ENCODE data around the gene PEAK1.
"Not testable (repeated sequence)": the region's sequence is repeated elsewhere in the genome, so short reads cannot be mapped to it uniquely, and the experiment has no call there.

PEAK1 gene

GRCh38 chr15:77311618-77312398 lies 108.1 kb downstream of the PEAK1 start:
- in situ Hi-C loops (cut with MboI; ENCODE audit: low sequenced_read_pairs), result no loop called here

- in situ Hi-C loops (cut with MboI; ENCODE audit: low sequenced_read_pairs), result no loop called here
Observed at GRCh38 chr15:77311020-77311419, 108.9 kb downstream of the PEAK1 start.

- in situ Hi-C loops (cut with MboI; ENCODE audit: low sequenced_read_pairs), result no loop called here
Observed at GRCh38 chr15:77309392-77309791, 110.5 kb downstream of the PEAK1 start.

GRCh38 chr15:77305953-77306352 lies 114.0 kb downstream of the PEAK1 start:
- in situ Hi-C loops (cut with MboI; ENCODE audit: low sequenced_read_pairs), result no loop called here

- in situ Hi-C loops (cut with MboI; ENCODE audit: low sequenced_read_pairs), result no loop called here
Observed at GRCh38 chr15:77296773-77297337, 123.0 kb downstream of the PEAK1 start.

GRCh38 chr15:77295446-77295845 lies 124.5 kb downstream of the PEAK1 start:
- in situ Hi-C loops (cut with MboI; ENCODE audit: low sequenced_read_pairs), result no loop called here

- in situ Hi-C loops (cut with MboI; ENCODE audit: low sequenced_read_pairs), result no loop called here
Observed at GRCh38 chr15:77292969-77293558, 126.8 kb downstream of the PEAK1 start.

GRCh38 chr15:77291107-77291506 lies 128.8 kb downstream of the PEAK1 start:
- in situ Hi-C loops (cut with MboI; ENCODE audit: low sequenced_read_pairs), result no loop called here

- in situ Hi-C loops (cut with MboI; ENCODE audit: low sequenced_read_pairs), result no loop called here
Observed at GRCh38 chr15:77287385-77287784, 132.5 kb downstream of the PEAK1 start.

- in situ Hi-C loops (cut with MboI; ENCODE audit: low sequenced_read_pairs), result no loop called here
Observed at GRCh38 chr15:77285057-77285997, 134.6 kb downstream of the PEAK1 start.

GRCh38 chr15:77282333-77282732 lies 137.6 kb downstream of the PEAK1 start:
- in situ Hi-C loops (cut with MboI; ENCODE audit: low sequenced_read_pairs), result no loop called here

- in situ Hi-C loops (cut with MboI; ENCODE audit: low sequenced_read_pairs), result no loop called here
Observed at GRCh38 chr15:77276943-77277342, 143.0 kb downstream of the PEAK1 start.

- in situ Hi-C loops (cut with MboI; ENCODE audit: low sequenced_read_pairs), result no loop called here
Observed at GRCh38 chr15:77276096-77276495, 143.8 kb downstream of the PEAK1 start.

GRCh38 chr15:77273136-77273535 lies 146.8 kb downstream of the PEAK1 start:
- in situ Hi-C loops (cut with MboI; ENCODE audit: low sequenced_read_pairs), result not testable (repeated sequence)

GRCh38 chr15:77266708-77267386 lies 153.1 kb downstream of the PEAK1 start:
- in situ Hi-C loops (cut with MboI; ENCODE audit: low sequenced_read_pairs), result no loop called here

GRCh38 chr15:77255385-77255784 lies 164.5 kb downstream of the PEAK1 start:
- in situ Hi-C loops (cut with MboI; ENCODE audit: low sequenced_read_pairs), result no loop called here

GRCh38 chr15:77251662-77252061 lies 168.2 kb downstream of the PEAK1 start:
- in situ Hi-C loops (cut with MboI; ENCODE audit: low sequenced_read_pairs), result no loop called here

GRCh38 chr15:77247116-77247515 lies 172.8 kb downstream of the PEAK1 start:
- in situ Hi-C loops (cut with MboI; ENCODE audit: low sequenced_read_pairs), result no loop called here

- in situ Hi-C loops (cut with MboI; ENCODE audit: low sequenced_read_pairs), result no loop called here
Observed at GRCh38 chr15:77243716-77244401, 176.0 kb downstream of the PEAK1 start.

GRCh38 chr15:77243135-77243534 lies 176.8 kb downstream of the PEAK1 start:
- in situ Hi-C loops (cut with MboI; ENCODE audit: low sequenced_read_pairs), result no loop called here
